ENCODE results near the gene CFAP141. TPM values are rescaled to one million over a fixed set of nuclear protein-coding genes. Genes with fewer than 3 reads are reported as not detected.
"Not testable (repeated sequence)": the region's sequence is repeated elsewhere in the genome, so short reads cannot be mapped to it uniquely, and the experiment has no call there.

The CFAP141 gene
- polyA plus RNA-seq, 1 experiment = not detected

DNA sequence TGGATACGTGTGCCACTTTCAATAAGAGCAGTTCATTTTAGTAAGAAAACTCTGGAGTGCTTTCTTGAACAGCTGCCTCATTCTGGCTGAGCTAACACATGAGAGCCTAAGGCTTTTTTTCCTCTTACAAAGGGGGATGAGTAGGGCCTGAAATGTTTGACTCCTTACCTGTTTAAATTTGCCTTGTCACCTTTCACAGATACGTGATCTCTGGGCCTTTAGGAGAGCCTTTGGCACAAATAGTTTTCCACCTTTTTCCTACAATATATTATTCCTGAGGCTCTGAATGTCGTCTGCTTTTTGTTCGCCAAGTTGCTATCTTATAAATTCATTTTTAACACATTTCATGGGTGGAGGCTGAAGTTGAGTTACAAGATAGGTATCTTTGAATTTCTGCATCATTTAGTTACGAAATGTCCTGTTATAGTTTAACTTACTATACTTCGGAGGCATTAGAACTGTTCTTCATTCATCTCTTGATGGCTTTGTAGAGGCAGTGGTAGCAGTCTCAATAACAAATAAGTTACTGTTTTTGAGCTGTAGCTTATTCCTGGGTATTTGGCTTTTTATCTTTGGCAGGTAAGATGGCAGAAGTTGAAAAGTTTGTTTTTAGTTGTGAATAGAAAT, 31.9 kb upstream of the CFAP141 start:
- CTCF ChIA-PET = interaction anchor here (0.6 kb wide), 1 partner anchor 96 kb away, joined by 3 read pairs; no protein-coding TSS in a partner anchor
- no peak for DNase-seq (ENCODE audit: low read depth, low spot score)
- no peak overlapping the region for H3K4me3 ChIP-seq (ENCODE audit: low read depth, low read length)
- H3K9me3 ChIP-seq (ENCODE audit: control insufficient read depth, insufficient read depth, low read length) = no peaks in the 10 kb centered on the region
- TF ChIP-seq, protein P1, sequence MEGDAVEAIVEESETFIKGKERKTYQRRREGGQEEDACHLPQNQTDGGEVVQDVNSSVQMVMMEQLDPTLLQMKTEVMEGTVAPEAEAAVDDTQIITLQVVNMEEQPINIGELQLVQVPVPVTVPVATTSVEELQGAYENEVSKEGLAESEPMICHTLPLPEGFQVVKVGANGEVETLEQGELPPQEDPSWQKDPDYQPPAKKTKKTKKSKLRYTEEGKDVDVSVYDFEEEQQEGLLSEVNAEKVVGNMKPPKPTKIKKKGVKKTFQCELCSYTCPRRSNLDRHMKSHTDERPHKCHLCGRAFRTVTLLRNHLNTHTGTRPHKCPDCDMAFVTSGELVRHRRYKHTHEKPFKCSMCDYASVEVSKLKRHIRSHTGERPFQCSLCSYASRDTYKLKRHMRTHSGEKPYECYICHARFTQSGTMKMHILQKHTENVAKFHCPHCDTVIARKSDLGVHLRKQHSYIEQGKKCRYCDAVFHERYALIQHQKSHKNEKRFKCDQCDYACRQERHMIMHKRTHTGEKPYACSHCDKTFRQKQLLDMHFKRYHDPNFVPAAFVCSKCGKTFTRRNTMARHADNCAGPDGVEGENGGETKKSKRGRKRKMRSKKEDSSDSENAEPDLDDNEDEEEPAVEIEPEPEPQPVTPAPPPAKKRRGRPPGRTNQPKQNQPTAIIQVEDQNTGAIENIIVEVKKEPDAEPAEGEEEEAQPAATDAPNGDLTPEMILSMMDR (IDR thresholded peaks at IDR 0.05; ENCODE audit: low read depth, low read length) = no peak
- H3K27me3 ChIP-seq (ENCODE audit: control insufficient read depth, insufficient read depth, low read length) = no peaks in the 10 kb centered on the region
- H3K27ac ChIP-seq (ENCODE audit: low read depth, low read length) = no peak overlapping the region
- POLR2A ChIA-PET = no interaction called here

DNA sequence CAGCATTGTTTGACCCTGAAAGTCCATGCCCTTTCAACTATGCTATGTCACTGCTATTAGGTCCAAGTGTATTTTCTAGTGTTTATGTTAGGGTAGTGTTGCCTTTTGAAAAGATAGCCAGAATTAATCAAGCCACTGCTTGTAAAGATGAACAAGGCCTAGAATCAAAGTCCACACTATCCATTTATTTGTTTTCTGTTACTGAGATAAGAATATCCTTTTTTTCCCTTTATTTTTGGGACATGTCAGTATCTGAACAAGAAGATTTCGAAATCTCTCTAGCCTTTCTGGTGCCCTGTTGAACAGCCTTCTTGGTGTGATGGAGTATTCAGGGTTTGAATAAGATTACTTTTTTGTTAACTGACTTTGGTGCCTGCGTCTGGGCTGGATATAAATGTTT, 31.3 kb upstream of the CFAP141 start:
- Histone ChIP-seq H3K4me3 (ENCODE audit: low read depth, low read length) (no peak overlapping the region), H3K27ac (ENCODE audit: low read depth, low read length) (no peak overlapping the region), H3K27me3 (ENCODE audit: control insufficient read depth, insufficient read depth, low read length) (no peaks in the 10 kb centered on the region), H3K9me3 (ENCODE audit: control insufficient read depth, insufficient read depth, low read length) (no peaks in the 10 kb centered on the region)
- no peak for DNase-seq (ENCODE audit: low read depth, low spot score)
- POLR2A ChIA-PET = no interaction called here
- TF ChIP-seq, protein P1 (IDR thresholded peaks at IDR 0.05; ENCODE audit: low read depth, low read length) = no peak
- CTCF ChIA-PET = no interaction called here

DNA sequence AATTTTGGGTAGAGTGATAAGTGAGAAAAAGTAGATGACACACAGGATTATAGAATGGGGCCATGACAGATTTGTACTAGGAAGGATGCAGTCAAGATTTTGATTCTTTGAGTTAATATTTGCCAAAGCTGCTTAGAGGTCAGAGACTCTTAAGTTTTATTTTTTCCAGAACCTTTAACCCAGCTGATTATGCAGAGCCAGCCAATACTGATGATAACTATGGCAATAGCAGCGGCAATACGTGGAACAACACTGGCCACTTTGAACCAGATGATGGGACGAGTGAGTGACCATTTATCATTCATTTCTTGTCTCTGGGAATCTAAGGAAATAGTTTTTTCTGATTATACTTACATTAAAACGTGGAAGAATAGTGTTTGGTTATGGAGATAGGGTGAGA, 30.7 kb upstream of the CFAP141 start:
- CTCF ChIA-PET = no interaction called here

DNA sequence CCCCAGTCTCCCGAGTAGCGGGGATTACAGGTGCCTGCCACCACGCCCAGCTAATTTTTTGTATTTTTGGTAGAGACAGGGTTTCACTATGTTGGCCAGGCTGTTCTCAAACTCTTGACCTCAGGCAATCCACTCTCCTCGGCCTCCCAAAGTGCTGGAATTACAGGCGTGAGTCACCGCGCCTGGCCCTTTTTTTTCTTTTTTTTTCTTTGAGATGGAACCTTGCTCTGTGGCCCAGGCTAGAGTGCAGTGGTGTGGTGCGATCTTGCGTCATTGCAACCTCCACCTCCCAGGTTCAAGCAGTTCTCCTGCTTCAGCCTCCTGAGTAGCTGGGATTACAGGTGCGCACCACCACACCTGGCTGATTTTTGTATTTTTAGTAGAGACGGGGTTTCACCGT, 27.0 kb upstream of the CFAP141 start:
- CTCF ChIA-PET; POLR2A ChIA-PET; H3K9me3 ChIP-seq (ENCODE audit: control insufficient read depth, insufficient read depth, low read length): not testable (repeated sequence)

More for the DNA sequence above, 30.7 kb upstream of the CFAP141 start:
- H3K9me3 ChIP-seq (ENCODE audit: control insufficient read depth, insufficient read depth, low read length) = no peaks in the 10 kb centered on the region
- no peak overlapping the region for H3K27ac ChIP-seq (ENCODE audit: low read depth, low read length)
- DNase-seq (ENCODE audit: low read depth, low spot score) = no peak
- H3K27me3 ChIP-seq (ENCODE audit: control insufficient read depth, insufficient read depth, low read length) = no peaks in the 10 kb centered on the region
- POLR2A ChIA-PET = no interaction called here
- no peak overlapping the region for H3K4me3 ChIP-seq (ENCODE audit: low read depth, low read length)
- TF ChIP-seq, protein P1 (IDR thresholded peaks at IDR 0.05; ENCODE audit: low read depth, low read length) = no peak

DNA sequence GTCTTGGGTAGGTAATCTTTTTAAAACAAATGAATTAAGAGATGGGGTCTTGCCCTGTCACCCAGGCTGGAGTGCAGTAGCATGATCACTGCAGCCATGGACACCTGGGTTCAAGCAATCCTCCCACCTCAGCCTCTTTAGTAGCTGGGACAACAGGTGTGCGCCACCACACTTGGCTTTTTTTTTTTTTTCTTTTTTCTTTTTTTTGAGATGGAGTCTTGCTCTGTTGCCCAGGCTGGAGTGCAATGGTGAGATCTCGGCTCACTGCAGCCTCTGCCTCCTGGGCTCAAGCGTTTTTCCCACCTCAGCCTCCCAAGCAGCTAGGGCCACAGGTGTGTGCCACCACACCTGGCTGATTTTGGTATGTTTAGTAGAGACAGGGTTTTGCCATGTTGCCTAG, 25.0 kb upstream of the CFAP141 start:
- H3K9me3 ChIP-seq (ENCODE audit: control insufficient read depth, insufficient read depth, low read length); H3K27me3 ChIP-seq (ENCODE audit: control insufficient read depth, insufficient read depth, low read length); H3K4me3 ChIP-seq (ENCODE audit: low read depth, low read length); DNase-seq (ENCODE audit: low read depth, low spot score); H3K27ac ChIP-seq (ENCODE audit: low read depth, low read length): not testable (repeated sequence)
- ChIA-PET POLR2A (interaction anchor here (0.5 to 0.6 kb wide), 2 partner anchors 15 to 782 kb away, joined by 4 to 12 read pairs; no protein-coding TSS in a partner anchor), CTCF (interaction anchor here (0.5 kb wide), 1 partner anchor 182 kb away, joined by 3 read pairs; no protein-coding TSS in a partner anchor)

More for the DNA sequence above, 27.0 kb upstream of the CFAP141 start:
- not testable (repeated sequence) for H3K27me3 ChIP-seq (ENCODE audit: control insufficient read depth, insufficient read depth, low read length); DNase-seq (ENCODE audit: low read depth, low spot score); H3K4me3 ChIP-seq (ENCODE audit: low read depth, low read length); H3K27ac ChIP-seq (ENCODE audit: low read depth, low read length)

DNA sequence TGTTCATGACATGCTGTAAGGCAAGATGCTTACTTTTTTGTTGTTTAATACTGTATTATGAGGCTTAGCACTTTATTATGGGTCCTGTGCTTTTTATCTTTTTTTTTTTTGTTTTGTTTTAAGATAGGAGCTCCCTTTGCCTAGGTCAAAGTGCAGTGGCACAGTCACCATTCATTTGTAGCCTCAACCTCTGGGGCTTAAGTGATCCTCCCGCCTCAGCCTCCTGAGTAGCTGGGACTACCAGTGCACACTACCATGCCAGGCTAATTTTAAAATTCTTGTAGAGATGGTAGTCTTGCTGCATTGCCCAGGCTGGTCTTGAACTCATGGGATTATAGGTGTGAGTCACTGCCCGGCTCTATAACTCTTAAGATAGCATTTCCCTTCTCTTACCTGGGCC, 19.2 kb upstream of the CFAP141 start:
- CTCF ChIA-PET = interaction anchor here (0.6 to 1.2 kb wide), 2 partner anchors 26 to 109 kb away, joined by 3 read pairs; no protein-coding TSS in a partner anchor
- TF ChIP-seq, protein P1 (IDR thresholded peaks at IDR 0.05; ENCODE audit: low read depth, low read length) = no peak
- Histone ChIP-seq H3K27me3 (ENCODE audit: control insufficient read depth, insufficient read depth, low read length) (no peaks in the 10 kb centered on the region), H3K9me3 (ENCODE audit: control insufficient read depth, insufficient read depth, low read length) (no peaks in the 10 kb centered on the region), H3K27ac (ENCODE audit: low read depth, low read length) (no peak overlapping the region), H3K4me3 (ENCODE audit: low read depth, low read length) (no peak overlapping the region)
- no peak for DNase-seq (ENCODE audit: low read depth, low spot score)
- POLR2A ChIA-PET = interaction anchor here (0.6 kb wide), 1 partner anchor 9 kb away, joined by 3 read pairs; no protein-coding TSS in a partner anchor

Measured in AG04450 (cell line).